ENCODE results near the gene RTN4RL2. TPM values are rescaled to one million over a fixed set of nuclear protein-coding genes. Genes with fewer than 3 reads are reported as not detected.

Gene RTN4RL2
- total RNA-seq, 1 experiment from 2014 or later = 3.6 TPM

GRCh38 chr11:57453543-57454177 is 6.7 kb upstream of the RTN4RL2 start:
- H3K4me1 Mint-ChIP-seq (ENCODE audit: low read depth, unreplicated experiment) = peaks cover 30% of the 10 kb centered on the region
- H3K27ac Mint-ChIP-seq (ENCODE audit: unreplicated experiment) = no peak overlapping the region
- intact Hi-C loops (cut with micrococcal nuclease; ENCODE audit: unreplicated experiment) = loop anchor here (1.0 kb wide), 1 partner anchor 77 kb away; the partner anchor contains the start of gene TIMM10
- CTCF ChIA-PET = no interaction called here
- BruUV-seq (replicated peaks) = no TSS peak
- no peak overlapping the region for H3K4me3 Mint-ChIP-seq (ENCODE audit: low read depth, unreplicated experiment)
- no peak for DNase-seq
- peaks cover 7% of the 10 kb centered on the region for H3K27me3 Mint-ChIP-seq (ENCODE audit: unreplicated experiment)
- peaks cover 3% of the 10 kb centered on the region for H3K36me3 Mint-ChIP-seq (ENCODE audit: insufficient read depth, unreplicated experiment)
- TF ChIP-seq CTCF (IDR thresholded peaks at IDR 0.05; ENCODE audit: unreplicated experiment) = no peak
- H3K9me3 Mint-ChIP-seq (ENCODE audit: low read depth, unreplicated experiment) = no peaks in the 10 kb centered on the region

- peak overlapping the region; percentile 9 for H3K4me3 Mint-ChIP-seq (ENCODE audit: low read depth, unreplicated experiment)
- CTCF ChIA-PET = interaction anchor here (0.6 to 2.7 kb wide), 7 partner anchors 17 to 184 kb away, joined by 3 to 16 read pairs (median 4); partner anchors contain the start of gene SLC43A1
- H3K36me3 Mint-ChIP-seq (ENCODE audit: insufficient read depth, unreplicated experiment) = peaks cover 17% of the 10 kb centered on the region
- peak; percentile 96 for TF ChIP-seq CTCF (IDR thresholded peaks at IDR 0.05; ENCODE audit: unreplicated experiment)
- DNase-seq = peak; percentile 88
- no peak overlapping the region for H3K27ac Mint-ChIP-seq (ENCODE audit: unreplicated experiment)
- BruUV-seq (replicated peaks) = no TSS peak
- intact Hi-C loops (cut with micrococcal nuclease; ENCODE audit: unreplicated experiment) = loop anchor here (5.0 kb wide), 1 partner anchor 110 kb away; no protein-coding TSS in a partner anchor
- peaks cover 42% of the 10 kb centered on the region for H3K27me3 Mint-ChIP-seq (ENCODE audit: unreplicated experiment)
- peaks cover 43% of the 10 kb centered on the region for H3K4me1 Mint-ChIP-seq (ENCODE audit: low read depth, unreplicated experiment)
- no peaks in the 10 kb centered on the region for H3K9me3 Mint-ChIP-seq (ENCODE audit: low read depth, unreplicated experiment)
Measured at GRCh38 chr11:57456960-57457642, 3.2 kb upstream of the RTN4RL2 start.

DNA sequence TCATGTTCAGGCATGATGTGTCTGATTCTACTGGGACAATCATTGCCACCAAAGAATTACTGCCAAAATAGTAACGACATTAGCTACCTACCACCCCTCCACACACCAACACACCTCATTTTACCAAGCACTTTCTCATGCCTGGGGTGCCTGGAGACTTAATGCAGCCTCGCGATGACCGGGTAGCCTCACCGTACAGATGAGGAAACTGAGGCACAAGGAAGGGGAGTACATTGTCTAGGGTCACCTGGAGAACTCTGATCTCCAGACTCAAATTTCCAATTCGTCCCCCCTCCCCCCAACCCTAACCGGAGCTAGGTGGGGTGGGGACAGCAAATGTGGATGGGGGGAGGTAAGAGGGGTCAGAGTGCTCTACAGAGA is 2.7 kb upstream of the RTN4RL2 start:
- intact Hi-C loops (cut with micrococcal nuclease; ENCODE audit: unreplicated experiment) = loop anchor here (2.0 to 5.0 kb wide), 3 partner anchors 69 to 183 kb away; no protein-coding TSS in a partner anchor
- no TSS peak for BruUV-seq (replicated peaks)
- H3K9me3 Mint-ChIP-seq (ENCODE audit: low read depth, unreplicated experiment) = no peaks in the 10 kb centered on the region
- H3K4me3 Mint-ChIP-seq (ENCODE audit: low read depth, unreplicated experiment) = peak overlapping the region; percentile 9
- CTCF ChIA-PET = interaction anchor here (0.6 to 2.7 kb wide), 16 partner anchors 14 to 1150 kb away, joined by 3 to 16 read pairs (median 4); partner anchors contain the start of gene SLC43A1
- H3K27ac Mint-ChIP-seq (ENCODE audit: unreplicated experiment) = no peak overlapping the region
- peaks cover 47% of the 10 kb centered on the region for H3K27me3 Mint-ChIP-seq (ENCODE audit: unreplicated experiment)
- peaks cover 41% of the 10 kb centered on the region for H3K4me1 Mint-ChIP-seq (ENCODE audit: low read depth, unreplicated experiment)
- no peak for TF ChIP-seq CTCF (IDR thresholded peaks at IDR 0.05; ENCODE audit: unreplicated experiment)
- DNase-seq = no peak
- peaks cover 17% of the 10 kb centered on the region for H3K36me3 Mint-ChIP-seq (ENCODE audit: insufficient read depth, unreplicated experiment)

- Mint-ChIP-seq H3K4me1 (ENCODE audit: low read depth, unreplicated experiment) (peaks cover 37% of the 10 kb centered on the region), H3K9me3 (ENCODE audit: low read depth, unreplicated experiment) (no peaks in the 10 kb centered on the region), H3K27me3 (ENCODE audit: unreplicated experiment) (peaks cover 51% of the 10 kb centered on the region), H3K36me3 (ENCODE audit: insufficient read depth, unreplicated experiment) (peaks cover 17% of the 10 kb centered on the region), H3K4me3 (ENCODE audit: low read depth, unreplicated experiment) (peak overlapping the region; percentile 66), H3K27ac (ENCODE audit: unreplicated experiment) (no peak overlapping the region)
- intact Hi-C loops (cut with micrococcal nuclease; ENCODE audit: unreplicated experiment) = loop anchor here (2.0 to 5.0 kb wide), 3 partner anchors 69 to 183 kb away; no protein-coding TSS in a partner anchor
- BruUV-seq (replicated peaks) = no TSS peak
- TF ChIP-seq CTCF (IDR thresholded peaks at IDR 0.05; ENCODE audit: unreplicated experiment) = no peak
- DNase-seq = no peak
- CTCF ChIA-PET = interaction anchor here (0.5 to 2.7 kb wide), 18 partner anchors 14 to 1149 kb away, joined by 3 to 16 read pairs (median 4); partner anchors contain the start of gene SLC43A1
Measured at GRCh38 chr11:57458060-57458409, 2.3 kb upstream of the RTN4RL2 start.
